Endodermal cell (in vitro differentiated cells): Measurements from ENCODE around the gene DESI1. TPM values are rescaled to one million over a fixed set of nuclear protein-coding genes. Genes with fewer than 3 reads are reported as not detected.

Experiments used
- DNase-seq: peaks from one replicate; pipeline ENCODE4 v3.0.0-alpha.2; 2017
- H3K27ac ChIP-seq: 2 replicates; pipeline ENCODE4 v1.5.1; 2013; ENCODE audit warnings: mild to moderate bottlenecking, low read depth, low read length, moderate library complexity
- H3K27me3 ChIP-seq: 2 replicates; pipeline ENCODE4 v1.6.1; 2013; ENCODE audit warnings: mild to moderate bottlenecking, low read length, moderate library complexity; ENCODE audit not compliant: insufficient read depth, control insufficient read depth, poor library complexity, severe bottlenecking
- H3K36me3 ChIP-seq: 2 replicates; pipeline ENCODE4 v1.7.0; 2013; ENCODE audit warnings: mild to moderate bottlenecking, low read length, moderate library complexity; ENCODE audit not compliant: control insufficient read depth, insufficient read depth
- H3K4me1 ChIP-seq: one replicate; pipeline ENCODE4 v1.7.0; 2013; ENCODE audit warnings: low read length; ENCODE audit not compliant: control insufficient read depth, insufficient read depth
- H3K4me3 ChIP-seq: 2 replicates; pipeline ENCODE4 v1.5.1; 2013; ENCODE audit warnings: mild to moderate bottlenecking, low read length, moderate library complexity
- H3K9ac ChIP-seq: 2 replicates; pipeline ENCODE4 v1.6.1; 2013; ENCODE audit warnings: mild to moderate bottlenecking, low read length, moderate library complexity; ENCODE audit not compliant: poor library complexity, severe bottlenecking; ENCODE audit errors: extremely low read depth
- H3K9me3 ChIP-seq: 2 replicates; pipeline ENCODE4 v1.6.1; 2013; ENCODE audit warnings: mild to moderate bottlenecking, low read length, moderate library complexity; ENCODE audit not compliant: control insufficient read depth
- H3K27ac Mint-ChIP-seq: 2 replicates; pipeline ENCODE4 v1.8.0; 2020; ENCODE audit warnings: mixed read lengths
- H3K27me3 Mint-ChIP-seq: 2 replicates; pipeline ENCODE4 v1.8.0; 2021; ENCODE audit warnings: mild to moderate bottlenecking, mixed read lengths; ENCODE audit not compliant: insufficient read depth
- H3K36me3 Mint-ChIP-seq: 2 replicates; pipeline ENCODE4 v1.8.0; 2020; ENCODE audit warnings: low read depth, mixed read lengths
- H3K4me1 Mint-ChIP-seq: 2 replicates; pipeline ENCODE4 v1.8.0; 2020; ENCODE audit warnings: mixed read lengths
- H3K4me3 Mint-ChIP-seq: 2 replicates; pipeline ENCODE4 v1.8.0; 2020; ENCODE audit warnings: mild to moderate bottlenecking, moderate library complexity, mixed read lengths
- H3K9me3 Mint-ChIP-seq: 2 replicates; pipeline ENCODE4 v1.8.0; 2020; ENCODE audit warnings: mild to moderate bottlenecking, mixed read lengths
- WGBS, 2 experiments: methylation state at CpG; one replicate each; pipeline versions ENCODE4 v1.1.5 to v1.1.7; 2013; ENCODE audit warnings: missing lambda C conversion rate in 2 of 2, mixed read lengths in 1 of 2; ENCODE audit not compliant: insufficient coverage in 1 of 2, insufficient read length in 1 of 2; 5-methylcytosine and 5-hydroxymethylcytosine counted together
- total RNA-seq, 2 donors: library from RNA; stranded (reverse); fragmentation: NEBNext Ultra II Directional in 1 of 2; extraction: Animal tissue kit (Norgen Biotek cat#: 25700) in 1 of 2; gene quantifications; 2 replicates in 1 of 2; 3 replicates in 1 of 2; pipeline ENCODE4 v1.2.1, GENCODE V29; 2021
- TF ChIP-seq, protein P1 (sequence below): fragments of 200-600 bp; sonication (generic); conservative IDR thresholded peaks from 2 replicates; pipeline ENCODE4 v1.5.0; 2021; ENCODE audit warnings: antibody characterized with exemption, mild to moderate bottlenecking

Gene DESI1
- total RNA-seq, 2 donors from 2014 or later, result 21.8 to 28.9 TPM

DNA sequence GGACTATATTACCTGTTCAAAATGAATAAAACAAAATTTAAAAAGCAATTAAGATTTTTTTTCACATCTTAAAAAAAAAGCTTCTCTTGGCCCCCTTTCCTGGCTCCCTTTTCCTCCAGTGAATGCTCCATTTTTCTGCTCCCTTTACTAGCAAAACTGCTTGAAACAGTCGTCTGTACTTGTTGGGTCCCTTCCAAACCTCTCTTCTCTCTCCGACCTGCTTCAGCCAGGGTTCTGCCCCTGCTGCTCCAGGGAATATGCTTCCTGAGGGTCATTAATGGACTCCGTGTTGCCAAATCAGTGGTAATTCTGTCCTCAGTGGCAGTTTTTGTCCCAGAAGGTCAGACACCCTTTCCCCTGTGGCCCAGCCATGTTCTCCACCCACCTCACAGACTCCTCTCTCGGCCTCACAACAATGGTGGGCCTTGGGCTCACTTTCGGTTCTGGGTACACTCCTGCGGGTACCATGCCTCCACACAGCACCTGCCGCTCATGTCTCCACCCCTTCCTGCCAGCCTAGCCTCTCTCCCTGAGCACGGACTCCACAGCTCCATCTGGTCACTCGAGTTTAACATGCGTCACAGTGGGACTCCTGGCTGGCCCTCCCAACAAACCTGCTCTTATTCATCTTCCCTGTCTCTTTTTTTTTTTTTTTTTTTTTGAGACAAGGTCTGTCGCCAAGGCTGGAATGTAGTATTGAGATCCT is 68.8 kb downstream of the DESI1 start:
- H3K4me1 ChIP-seq, result no peaks in the 10 kb centered on the region
- DNase-seq, result no peak
- no peaks in the 10 kb centered on the region for H3K36me3 ChIP-seq
- H3K27ac Mint-ChIP-seq, result no peak overlapping the region
- H3K27me3 Mint-ChIP-seq, result peaks cover 2% of the 10 kb centered on the region
- no peak overlapping the region for H3K4me3 ChIP-seq
- no peaks in the 10 kb centered on the region for H3K9me3 ChIP-seq
- H3K9me3 Mint-ChIP-seq, result no peaks in the 10 kb centered on the region
- 80 to 87% methylated on average over 8 to 10 of the region's 11 CpGs for WGBS, 2 experiments
- TF ChIP-seq, protein P1, sequence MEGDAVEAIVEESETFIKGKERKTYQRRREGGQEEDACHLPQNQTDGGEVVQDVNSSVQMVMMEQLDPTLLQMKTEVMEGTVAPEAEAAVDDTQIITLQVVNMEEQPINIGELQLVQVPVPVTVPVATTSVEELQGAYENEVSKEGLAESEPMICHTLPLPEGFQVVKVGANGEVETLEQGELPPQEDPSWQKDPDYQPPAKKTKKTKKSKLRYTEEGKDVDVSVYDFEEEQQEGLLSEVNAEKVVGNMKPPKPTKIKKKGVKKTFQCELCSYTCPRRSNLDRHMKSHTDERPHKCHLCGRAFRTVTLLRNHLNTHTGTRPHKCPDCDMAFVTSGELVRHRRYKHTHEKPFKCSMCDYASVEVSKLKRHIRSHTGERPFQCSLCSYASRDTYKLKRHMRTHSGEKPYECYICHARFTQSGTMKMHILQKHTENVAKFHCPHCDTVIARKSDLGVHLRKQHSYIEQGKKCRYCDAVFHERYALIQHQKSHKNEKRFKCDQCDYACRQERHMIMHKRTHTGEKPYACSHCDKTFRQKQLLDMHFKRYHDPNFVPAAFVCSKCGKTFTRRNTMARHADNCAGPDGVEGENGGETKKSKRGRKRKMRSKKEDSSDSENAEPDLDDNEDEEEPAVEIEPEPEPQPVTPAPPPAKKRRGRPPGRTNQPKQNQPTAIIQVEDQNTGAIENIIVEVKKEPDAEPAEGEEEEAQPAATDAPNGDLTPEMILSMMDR, result no peak
- peaks cover 4% of the 10 kb centered on the region for H3K4me1 Mint-ChIP-seq
- no peak overlapping the region for H3K9ac ChIP-seq
- no peak overlapping the region for H3K27ac ChIP-seq
- H3K36me3 Mint-ChIP-seq, result no peaks in the 10 kb centered on the region
- H3K4me3 Mint-ChIP-seq, result no peak overlapping the region
- H3K27me3 ChIP-seq, result no peaks in the 10 kb centered on the region

DNA sequence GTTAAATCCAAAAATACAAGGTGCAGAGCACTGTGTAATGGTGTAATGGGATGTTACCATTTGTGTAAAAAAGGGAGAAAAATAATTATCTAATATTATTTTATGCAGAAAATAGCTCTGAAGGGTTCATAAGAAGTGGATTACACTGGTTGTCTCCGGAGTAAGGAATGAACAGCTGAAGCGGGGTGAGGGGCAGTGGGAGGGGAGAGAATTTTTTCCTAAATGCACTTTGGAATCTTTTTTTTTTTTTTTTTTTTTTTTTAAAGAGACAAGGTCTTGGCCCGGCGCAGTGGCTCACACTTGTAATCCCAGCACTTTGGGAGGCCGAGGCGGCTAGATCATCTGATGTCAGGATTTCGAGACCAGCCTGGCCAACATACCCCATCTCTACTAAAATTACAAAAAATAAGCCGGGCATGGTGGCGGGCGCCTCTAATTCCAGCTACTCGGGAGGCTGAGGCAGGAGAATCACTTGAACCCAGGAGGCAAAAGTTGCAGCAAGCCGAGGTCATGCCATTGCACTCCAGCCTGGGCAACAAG is 69.8 kb downstream of the DESI1 start:
- Mint-ChIP-seq H3K9me3 (no peaks in the 10 kb centered on the region), H3K27ac (no peak overlapping the region), H3K27me3 (peaks cover 3% of the 10 kb centered on the region), H3K4me3 (no peak overlapping the region), H3K36me3 (no peaks in the 10 kb centered on the region), H3K4me1 (peaks cover 4% of the 10 kb centered on the region)
- no peak for DNase-seq
- TF ChIP-seq, protein P1, result no peak
- 89% methylated on average over 12 of the region's 12 CpGs; no CpG with 5 or more reads in 1 of the 2 experiments for WGBS, 2 experiments
- no peaks in the 10 kb centered on the region for H3K9me3 ChIP-seq
- H3K9ac ChIP-seq, result no peak overlapping the region
- H3K27ac ChIP-seq, result no peak overlapping the region
- no peaks in the 10 kb centered on the region for H3K36me3 ChIP-seq
- no peaks in the 10 kb centered on the region for H3K4me1 ChIP-seq
- no peak overlapping the region for H3K4me3 ChIP-seq
- H3K27me3 ChIP-seq, result no peaks in the 10 kb centered on the region

DNA sequence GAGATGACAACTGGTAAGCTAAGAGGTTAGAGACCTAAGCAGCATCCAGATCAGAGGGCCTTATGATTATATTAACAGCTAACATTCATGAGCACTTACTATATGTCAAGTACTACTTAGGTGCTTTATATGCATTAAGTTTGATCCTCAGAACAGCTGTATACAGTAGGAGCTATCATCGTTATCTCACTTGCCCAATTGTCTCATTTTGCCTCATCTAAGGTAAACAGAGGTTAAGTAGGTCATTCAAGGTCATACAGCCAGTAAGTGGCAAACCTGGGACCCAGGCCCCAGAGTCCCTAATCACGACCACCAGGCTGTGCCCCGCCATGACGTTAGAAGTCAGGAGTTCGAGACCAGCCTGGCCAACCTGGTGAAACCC is 72.0 kb downstream of the DESI1 start:
- Mint-ChIP-seq H3K9me3 (no peaks in the 10 kb centered on the region), H3K4me3 (no peak overlapping the region), H3K27ac (no peak overlapping the region), H3K36me3 (no peaks in the 10 kb centered on the region), H3K27me3 (peaks cover 6% of the 10 kb centered on the region), H3K4me1 (peaks cover 12% of the 10 kb centered on the region)
- Histone ChIP-seq H3K36me3 (no peaks in the 10 kb centered on the region), H3K4me3 (no peak overlapping the region), H3K9me3 (no peaks in the 10 kb centered on the region), H3K27ac (no peak overlapping the region), H3K4me1 (no peaks in the 10 kb centered on the region), H3K27me3 (no peaks in the 10 kb centered on the region), H3K9ac (no peak overlapping the region)
- 94 to 95% methylated on average over 5 of the region's 5 CpGs for WGBS, 2 experiments
- DNase-seq, result no peak
- TF ChIP-seq, protein P1, result no peak

Other genes starting within 250 kb of the DESI1 start
- gene TEF, start 239.1 kb downstream of the DESI1 start, total RNA-seq, result 1 to 10 TPM; 4.7 to 7.9 TPM
- 10 to 100 TPM; 51.2 to 57.9 TPM for gene TOB2, start 174.2 kb downstream of the DESI1 start, total RNA-seq
- 10 to 100 TPM; 71.0 to 80.8 TPM for gene PHF5A, start 152.4 kb downstream of the DESI1 start, total RNA-seq
- gene ACO2, start 151.9 kb downstream of the DESI1 start, total RNA-seq, result 10 to 100 TPM; 69.0 to 82.3 TPM
- gene POLR3H, start 76.6 kb downstream of the DESI1 start, total RNA-seq, result 10 to 100 TPM; 30.1 to 32.6 TPM
- under 1 TPM; 0.27 to 0.90 TPM for gene CSDC2, start 60.0 kb downstream of the DESI1 start, total RNA-seq
- 10 to 100 TPM; 19.0 to 32.3 TPM for gene PMM1, start 31.2 kb downstream of the DESI1 start, total RNA-seq
- gene XRCC6, start 252 bp upstream of the DESI1 start, total RNA-seq, result 100 to 1,000 TPM; 345 to 387 TPM
- 100 to 1,000 TPM; 133 to 146 TPM for gene SNU13, start 67.8 kb upstream of the DESI1 start, total RNA-seq
- gene MEI1, start 78.5 kb upstream of the DESI1 start, total RNA-seq, result 1 to 10 TPM; 1.2 to 1.5 TPM
- gene CCDC134, start 179.6 kb upstream of the DESI1 start, total RNA-seq, result 10 to 100 TPM; 15.0 to 21.0 TPM
- 100 to 1,000 TPM; 125 to 135 TPM for gene SREBF2, start 212.1 kb upstream of the DESI1 start, total RNA-seq